Anterior cingulate cortex (tissue), 58 donors: ENCODE measurements around the gene CD48.
A peak's percentile ranks its signal among the peaks of the same experiment; 100 is the strongest.

ENCODE experiments used
- DNase-seq, 58 donors: peaks; one replicate each; lab custom pipeline; 2025; lab: John Stamatoyannopoulos, UW

The CD48 gene

DNA sequence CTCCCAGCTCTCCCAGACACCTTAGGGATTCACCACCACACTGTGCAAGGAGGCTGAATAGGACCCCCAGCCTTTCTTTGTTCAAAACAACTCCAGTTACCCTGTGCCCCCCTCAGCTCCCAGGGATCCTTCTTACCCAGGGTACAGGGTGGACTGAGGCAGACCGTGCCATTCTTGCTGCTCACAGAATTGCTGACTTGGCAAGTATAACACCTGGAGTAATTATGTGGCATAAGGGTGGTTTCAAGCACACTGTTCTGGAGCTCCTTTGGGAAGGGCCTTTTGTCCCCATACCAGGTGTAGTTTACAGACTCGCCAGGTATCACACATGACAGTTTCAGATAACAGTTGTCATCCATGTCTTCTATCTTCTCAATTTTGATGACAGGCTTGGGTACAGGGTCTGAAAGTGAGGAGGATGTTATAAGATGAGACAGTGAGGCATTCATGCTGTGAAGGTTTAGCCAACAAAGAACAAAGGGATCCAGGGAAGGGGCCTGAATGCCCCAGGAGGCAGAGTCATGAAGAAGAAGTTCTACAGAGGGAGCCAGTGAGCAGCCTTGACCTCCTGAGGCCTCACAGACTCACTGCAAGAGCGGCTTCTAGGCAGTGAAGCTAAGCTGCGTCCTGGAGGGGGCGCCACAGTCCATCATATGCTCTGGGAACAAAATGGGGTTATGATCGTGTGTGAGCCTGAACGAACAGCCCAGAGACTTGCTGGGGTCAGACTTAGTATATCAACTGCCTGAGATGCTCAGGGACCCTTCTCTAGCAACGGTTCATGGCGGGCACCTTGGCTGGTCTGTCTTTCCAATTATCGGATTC lies 30.3 kb downstream of the CD48 start:
- DNase-seq: peak in 8 of 58 donors; percentile 1 to 24 (median 3)

DNA sequence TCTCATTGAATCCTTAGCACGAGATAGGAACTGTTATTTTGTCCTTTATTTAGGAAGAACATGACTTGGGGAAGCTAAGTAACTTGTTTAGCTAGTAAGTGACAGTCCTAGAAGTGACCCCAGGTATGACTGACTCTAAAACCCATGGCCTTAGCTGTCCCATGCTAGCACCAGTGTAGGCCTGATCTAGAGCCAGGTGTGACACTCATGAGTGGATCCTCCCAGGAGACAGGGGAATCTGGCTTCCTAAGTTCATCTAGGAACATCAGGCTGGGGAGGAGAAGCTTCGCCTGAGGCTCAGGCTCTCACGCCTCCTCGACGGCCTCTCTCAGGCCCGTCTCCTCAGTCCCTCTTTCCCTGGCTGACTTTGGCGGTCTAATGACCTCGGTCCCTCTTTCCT lies 31.2 kb downstream of the CD48 start:
- no peak for DNase-seq

DNA sequence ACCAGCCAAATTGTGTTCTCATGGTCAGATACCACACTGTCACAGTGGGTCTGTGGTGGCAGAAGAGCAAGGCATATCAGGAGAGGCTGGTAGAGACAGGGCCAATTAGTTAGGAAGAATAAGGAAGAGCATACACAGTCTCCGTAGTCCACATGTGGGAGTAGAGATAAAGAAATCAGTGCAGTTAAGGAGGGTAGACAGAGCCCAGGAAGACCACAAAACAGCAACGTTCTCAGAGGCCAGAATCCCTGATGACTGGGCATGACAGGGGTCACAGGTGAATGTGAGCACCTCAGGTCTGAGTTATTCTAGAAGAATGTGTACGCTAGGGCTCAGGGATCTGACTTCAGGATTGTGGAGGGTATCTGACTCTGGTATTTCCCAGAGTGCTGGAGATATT lies 31.7 kb downstream of the CD48 start:
- DNase-seq: no peak

DNA sequence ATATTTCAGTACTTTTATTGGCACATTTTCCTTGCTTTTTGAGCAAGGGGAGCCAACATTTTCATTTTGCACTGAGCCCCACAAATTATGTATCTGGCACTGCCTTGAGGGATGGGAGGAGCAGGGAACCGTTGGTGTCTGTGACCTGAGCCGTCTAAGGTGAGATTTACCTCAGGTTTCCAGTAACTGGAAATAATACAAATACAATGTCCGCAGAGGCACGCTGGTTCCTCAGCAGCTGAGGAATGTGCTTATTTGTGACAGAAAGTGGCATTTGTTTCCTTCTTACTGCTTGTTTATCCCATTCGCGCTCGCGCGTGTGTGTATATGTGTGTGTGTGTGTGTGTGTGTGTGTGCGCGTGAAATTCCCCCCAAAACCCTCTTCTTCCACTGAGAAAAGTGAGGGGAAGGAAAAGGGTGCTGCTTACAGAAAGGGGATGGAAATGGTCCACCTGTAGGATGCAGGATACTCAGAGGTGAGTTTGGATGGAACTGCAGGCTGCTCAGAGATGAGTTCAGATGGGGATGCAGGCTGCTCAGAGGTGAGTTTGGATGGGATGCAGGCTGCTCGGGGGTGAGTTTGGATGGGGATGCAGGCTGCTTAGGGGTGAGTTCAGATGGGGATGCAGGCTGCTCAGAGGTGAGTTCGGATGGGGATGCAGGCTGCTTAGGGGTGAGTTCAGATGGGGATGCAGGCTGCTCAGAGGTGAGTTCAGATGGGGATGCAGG lies 34.6 kb downstream of the CD48 start:
- no peak for DNase-seq

DNA sequence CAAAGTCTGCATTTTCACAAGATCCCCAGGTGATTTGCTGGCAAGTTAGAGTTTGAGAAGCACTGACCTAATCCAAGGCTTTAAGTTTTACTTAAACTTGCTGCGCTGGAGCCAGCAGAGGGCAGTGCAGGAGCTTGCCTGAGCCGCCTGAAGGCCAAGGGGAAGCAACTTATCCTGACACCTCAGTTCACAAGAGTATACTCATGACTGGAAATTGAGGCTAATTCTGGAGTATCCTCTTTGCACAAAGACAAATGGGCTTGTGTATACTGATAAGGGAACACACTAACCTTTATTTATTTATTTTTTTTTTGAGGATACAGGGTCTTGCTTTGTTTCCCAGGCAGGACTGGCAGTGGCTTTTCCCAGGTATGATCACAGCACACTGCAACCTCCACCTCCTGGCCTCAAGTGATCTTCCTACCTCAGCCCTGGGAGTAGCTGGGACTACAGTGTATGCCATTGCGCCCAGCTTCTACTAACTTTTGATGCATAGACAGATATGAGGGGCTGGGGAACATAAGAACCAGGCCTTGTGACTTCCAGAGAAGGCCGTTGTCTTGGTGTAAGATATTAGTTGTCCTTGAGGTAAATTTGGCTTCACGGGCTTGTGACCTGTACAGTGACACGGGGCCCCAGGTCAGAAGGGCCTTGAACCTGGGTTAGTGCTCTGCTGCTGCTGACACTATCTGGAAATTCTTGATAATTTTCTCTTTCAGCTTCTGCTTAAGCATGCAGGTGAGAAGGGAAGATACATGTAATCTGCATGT lies 35.8 kb downstream of the CD48 start:
- peak in 40 of 58 donors; percentile 0 to 62 (median 14) for DNase-seq

DNA sequence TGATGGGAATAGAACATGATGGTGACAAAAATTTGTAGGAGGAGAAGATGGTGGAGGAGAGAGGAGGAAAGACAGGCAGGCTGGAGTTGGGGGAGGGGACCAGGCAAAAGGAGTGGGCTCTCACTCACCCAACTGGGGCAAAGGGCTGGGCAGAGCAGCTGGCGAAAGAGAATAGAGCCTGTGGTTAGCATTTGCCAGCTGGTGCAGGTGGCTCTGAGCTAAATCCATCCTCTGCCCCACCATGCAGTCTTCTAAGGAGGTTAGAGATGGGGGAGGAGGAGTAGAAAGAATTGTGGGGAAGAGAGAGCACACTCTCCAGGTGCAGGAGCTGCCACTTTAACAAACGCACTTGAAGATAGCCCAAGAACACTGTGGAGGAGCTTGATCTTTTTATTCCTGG lies 37.2 kb downstream of the CD48 start:
- DNase-seq: no peak

DNA sequence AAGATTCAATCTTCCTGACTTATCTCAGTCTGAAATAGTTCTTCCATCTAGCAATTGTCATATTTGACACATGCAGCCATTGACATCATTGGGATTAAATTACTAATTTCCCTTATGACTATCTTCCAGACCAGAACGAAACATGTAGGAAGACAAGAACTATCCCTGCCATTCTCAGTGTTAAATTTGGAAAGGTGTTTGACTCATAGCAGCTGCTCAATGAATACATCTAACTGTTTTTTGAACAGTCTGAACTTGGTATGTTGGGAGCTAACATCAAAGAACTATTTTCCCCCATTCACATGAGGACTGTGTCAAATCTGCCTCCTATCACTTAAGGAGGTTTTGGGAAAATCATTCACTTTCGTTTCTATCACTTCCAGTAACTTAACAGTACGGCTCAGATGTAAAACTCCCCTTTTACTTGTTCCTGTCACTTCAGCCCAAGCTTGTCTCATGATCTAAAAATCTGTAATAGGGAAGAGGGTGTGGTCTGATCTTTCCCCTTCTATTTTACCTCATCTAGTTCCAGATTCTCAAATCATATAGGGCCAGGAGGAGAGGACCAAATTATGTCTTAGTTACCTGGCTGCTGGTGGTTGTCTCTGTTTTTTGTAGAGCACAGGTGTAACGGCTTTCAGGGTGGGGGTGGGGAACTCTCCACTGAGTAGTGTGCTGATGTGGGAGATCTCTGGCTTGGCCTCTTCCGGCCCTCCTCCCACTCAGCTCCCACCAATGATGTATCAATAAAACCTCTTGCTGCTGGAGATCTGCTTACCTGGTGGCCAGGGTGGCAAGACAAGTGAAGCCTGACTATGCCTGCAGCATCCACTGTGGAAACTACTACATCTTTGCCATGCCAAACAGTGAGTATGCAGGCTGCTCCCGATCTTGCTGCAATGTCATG lies 38.6 kb downstream of the CD48 start:
- no peak for DNase-seq

DNA sequence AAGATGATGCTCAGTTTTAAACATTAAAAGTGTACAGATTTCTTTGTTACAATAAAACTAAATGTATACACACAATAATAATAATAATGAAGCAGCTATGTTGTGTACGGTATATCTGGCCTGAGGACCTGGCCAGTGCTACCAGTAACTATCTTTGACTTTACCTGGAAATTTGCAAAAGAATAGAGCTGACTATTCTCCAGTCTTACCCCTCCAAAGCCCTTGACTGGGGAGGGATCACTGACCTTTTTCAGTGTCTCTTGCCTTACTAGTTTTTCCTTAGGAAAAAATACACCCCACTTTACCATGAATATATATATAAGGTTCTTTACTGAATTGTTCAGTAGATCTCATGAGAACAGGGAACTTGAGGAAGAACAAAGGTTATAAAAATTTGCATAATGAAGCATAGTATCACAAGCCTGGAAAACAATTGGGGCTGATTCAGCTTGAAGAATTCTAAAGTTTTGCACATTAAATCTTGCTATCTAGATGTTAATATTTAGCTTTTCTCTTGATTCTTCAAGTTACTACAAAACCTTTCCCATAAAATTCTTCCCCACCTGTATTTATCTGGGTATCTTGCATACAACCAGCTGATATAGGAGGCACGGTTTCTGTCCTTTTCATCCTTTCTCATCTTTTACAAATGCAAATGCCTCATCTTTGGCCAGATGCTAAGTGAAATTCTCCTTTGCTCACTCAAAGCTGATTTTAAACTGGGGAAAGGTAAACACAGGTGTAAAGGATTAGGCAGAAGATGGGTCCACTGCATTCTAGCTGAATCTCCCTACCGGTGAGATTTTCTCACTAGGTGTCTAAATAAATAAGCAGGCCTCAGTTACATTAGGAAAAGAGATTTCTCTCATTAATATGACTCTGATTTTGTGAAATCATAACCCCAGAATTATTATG lies 39.8 kb downstream of the CD48 start:
- DNase-seq: no peak

DNA sequence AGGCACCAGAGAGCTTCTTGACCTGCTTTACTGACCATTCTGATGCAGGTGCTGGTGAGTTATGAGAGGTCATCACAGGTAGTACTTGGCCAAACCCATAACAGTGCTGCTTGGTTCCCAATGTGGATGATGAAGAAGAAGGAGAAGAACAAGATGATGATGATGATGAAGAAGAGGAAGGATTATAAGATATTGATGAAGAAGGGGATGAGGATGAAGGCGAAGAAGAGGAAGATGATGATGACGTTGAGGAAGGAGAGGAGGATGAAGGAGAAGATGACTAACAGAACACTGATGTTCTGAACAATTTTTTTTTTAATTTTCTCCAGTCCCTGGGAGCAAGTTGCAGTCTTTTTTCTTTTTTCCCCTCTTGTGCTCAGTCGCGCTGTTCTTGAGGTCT lies 40.9 kb downstream of the CD48 start:
- no peak for DNase-seq

DNA sequence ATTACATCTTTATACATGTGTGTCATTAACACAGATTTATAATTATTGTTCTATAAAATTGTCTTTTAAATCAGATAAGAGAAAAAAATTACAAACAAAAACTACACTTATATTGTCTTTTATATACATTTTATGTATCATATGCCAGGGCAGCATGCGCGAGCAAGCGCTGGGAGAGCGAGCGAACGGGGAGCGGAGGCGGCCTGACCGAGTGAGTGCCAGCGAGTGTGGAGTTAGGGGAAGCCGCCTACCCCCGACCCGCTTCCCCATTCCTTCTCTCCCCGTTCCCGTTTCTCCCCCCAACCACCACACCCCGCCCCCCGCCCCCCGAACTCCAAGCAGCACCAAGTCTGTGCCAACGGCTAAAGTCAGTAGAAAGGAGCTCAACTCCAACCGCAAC lies 41.8 kb downstream of the CD48 start:
- no peak for DNase-seq

DNA sequence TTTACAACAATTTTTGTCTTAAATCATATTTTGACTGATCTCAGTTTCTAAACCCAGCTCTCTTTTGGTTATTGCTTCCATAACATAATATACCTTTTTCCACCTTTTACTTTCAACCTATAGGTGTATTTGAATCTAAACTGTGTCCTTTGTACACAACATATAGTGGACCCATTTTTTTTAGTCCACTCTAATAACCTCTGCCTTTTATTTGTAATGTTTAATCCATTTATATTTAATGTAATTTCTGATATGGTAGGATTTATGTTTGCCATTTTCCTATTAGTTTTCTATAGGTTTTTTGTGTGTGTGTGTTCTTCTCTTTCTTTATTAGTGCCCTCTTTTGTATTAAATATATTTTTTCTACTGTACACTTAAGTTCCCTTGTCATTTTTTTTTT lies 42.3 kb downstream of the CD48 start:
- no peak for DNase-seq

DNA sequence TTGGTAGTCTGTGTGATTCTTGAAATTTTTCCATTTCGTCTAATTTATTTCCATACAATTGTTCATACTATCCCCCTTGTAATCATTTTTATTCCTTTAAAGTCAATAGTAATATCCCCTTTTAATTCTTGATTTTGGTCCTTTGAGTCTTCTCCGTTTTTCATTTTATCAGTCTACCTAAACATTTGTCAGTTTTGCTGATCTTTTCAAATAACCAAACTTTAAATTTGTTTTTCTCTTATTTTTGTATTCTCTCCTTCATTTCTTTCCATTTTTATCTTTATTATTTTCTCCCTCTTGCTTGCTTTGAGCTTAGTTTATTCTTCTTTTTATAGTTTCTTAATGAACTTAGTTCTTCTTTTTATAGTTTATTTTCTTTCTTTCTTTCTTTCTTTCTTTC lies 43.7 kb downstream of the CD48 start:
- DNase-seq: no peak

DNA sequence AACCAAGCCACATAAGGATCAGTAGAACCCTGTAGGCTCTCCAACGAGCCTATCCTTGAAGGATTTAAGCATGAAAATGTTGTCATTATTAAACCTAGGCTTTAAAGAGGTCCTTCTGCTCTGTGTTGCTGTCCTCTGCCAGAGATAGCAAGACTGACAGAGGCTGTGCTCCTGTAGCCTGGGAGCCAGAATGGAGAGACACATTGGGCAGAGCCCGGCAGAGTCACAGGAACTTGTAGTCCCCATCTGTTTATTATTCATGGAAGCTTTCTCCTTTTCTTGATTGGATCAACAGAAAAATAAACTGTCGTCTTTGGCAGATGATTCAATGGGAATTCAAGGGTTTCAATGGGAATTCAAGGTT lies 45.6 kb downstream of the CD48 start:
- DNase-seq: no peak

DNA sequence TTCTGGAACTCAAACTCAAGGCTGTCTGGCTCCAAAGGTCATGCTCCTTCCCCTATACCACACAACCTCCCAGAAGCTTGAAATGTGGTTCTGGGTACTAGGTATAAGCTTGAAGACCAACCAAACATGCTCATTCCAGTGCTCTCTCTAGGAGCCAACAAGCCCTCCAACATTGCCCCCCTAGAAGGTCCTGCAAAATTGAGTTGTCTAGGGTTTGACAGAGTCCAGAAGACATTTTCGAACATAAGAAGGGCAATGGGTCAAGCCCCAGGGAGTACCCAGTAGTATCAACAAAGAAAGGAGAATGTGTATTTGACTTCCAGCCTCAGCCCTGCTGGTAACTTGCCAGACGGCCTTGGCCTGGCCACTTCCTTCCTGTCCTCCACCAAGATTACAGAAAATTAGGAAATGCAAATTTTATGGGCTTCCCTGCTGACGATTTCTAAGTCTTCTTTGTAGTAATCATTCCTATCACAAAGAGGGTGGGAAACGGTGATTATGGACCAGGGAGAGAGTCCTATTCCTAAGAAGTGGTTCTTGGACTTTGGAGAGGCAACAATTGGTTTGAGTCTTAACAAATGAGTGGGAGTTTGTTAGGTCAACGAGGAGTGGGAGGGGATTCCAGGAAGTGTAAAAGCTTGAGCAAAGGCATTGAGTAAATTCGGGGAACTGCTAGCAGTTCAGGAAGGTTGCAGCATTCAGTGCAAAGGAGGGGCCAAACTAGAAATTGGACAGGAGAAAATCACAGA lies 46.1 kb downstream of the CD48 start:
- DNase-seq: peak in 2 of 58 donors; percentile 1 to 11

DNA sequence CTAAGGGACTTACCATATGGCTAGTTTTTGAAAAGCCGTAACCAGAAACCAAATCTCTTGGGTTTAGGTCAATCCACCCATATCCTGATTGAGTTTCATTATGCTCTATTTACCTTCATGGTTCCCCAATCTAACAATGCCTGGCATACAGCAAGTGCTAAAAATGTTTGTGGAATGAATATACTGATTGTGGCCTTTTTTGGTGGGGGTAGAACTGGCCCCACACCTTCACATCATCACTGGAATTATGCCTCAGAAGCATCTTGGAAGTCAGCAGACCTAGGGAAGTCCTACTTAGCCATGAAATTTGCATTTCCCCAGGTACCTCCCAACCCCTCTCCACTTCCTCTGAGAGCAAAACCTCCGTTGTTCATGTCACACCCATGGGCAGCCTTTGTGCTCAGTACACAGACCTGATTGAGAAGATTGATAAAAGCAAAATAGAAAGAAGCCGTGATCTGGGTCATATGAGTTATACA lies 47.0 kb downstream of the CD48 start:
- DNase-seq: no peak

DNA sequence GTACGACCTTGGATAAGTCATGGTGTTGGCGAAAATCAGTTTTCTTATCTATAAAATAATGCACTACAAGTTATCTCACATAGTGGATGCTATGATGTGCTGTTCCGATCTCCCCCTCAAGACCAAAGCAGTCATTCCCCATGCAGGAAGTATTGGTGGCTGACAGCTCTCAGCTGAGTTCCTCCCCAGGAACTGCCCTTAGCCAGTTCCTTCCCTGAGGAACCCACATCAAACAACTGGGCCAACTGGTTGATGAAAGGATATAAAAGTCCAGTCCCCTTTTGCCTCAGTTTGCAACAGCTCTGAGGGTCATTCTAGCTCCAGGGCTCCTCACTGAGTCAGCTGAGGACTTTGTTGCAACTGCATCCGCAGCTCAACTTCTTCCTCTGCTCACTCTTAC lies 48.7 kb downstream of the CD48 start:
- no peak for DNase-seq

DNA sequence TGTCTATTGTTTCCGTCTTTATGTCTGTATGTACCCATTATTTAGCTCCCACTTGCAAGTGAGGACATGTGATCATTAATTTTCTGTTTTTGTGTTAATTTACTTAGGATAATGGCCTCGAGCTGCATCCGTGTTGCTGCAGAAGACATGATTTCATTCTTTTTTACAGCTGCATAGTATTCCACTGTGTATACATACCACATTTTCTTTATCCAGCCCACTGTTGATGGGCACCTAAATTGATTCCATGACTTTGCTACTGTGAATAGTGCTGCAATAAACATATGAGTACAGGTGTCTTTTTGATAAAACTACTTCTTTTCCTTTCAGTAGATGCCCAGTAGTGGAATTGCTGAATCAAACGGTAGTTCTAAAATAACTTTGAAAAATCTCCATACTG lies 52.1 kb downstream of the CD48 start:
- no peak for DNase-seq

DNA sequence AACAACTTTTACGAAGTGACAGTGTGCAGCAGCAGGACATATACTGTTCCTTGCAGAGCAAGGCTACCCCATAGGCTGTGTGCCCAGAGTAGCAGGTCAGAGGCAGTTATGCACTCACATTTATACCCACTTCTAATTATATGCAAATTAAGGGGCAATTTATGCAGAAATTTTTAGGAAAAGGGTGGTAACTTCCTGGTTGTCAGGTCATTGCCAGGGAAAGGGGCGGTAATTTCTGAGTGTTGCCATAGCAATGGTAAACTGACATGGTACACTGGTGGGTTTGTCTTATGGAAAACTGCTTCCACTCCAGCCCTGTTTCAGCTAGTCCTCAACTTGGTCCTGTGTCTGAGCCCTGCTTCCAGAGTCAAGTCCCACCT lies 52.8 kb downstream of the CD48 start:
- no peak for DNase-seq
